Neural crest cell (in vitro differentiated cells): ENCODE results near the gene AUTS2. TPM values are rescaled to one million over a fixed set of nuclear protein-coding genes. Genes with fewer than 3 reads are reported as not detected.

Experiments used
- DNase-seq: peaks from one replicate; pipeline ENCODE4 v3.0.0; 2021; ENCODE audit warnings: low read depth, mixed read lengths, low spot score
- H3K27ac Mint-ChIP-seq: one replicate; pipeline ENCODE4 v1.8.0; 2021; ENCODE audit warnings: mild to moderate bottlenecking, mixed read lengths; ENCODE audit not compliant: unreplicated experiment
- H3K27me3 Mint-ChIP-seq: 2 replicates; pipeline ENCODE4 v1.8.0; 2021; ENCODE audit warnings: low read depth, mild to moderate bottlenecking, mixed read lengths
- H3K36me3 Mint-ChIP-seq: 2 replicates; pipeline ENCODE4 v1.8.0; 2021; ENCODE audit warnings: low read depth, mild to moderate bottlenecking, mixed read lengths
- H3K4me1 Mint-ChIP-seq: 2 replicates; pipeline ENCODE4 v1.8.0; 2021; ENCODE audit warnings: mixed read lengths
- H3K4me3 Mint-ChIP-seq: one replicate; pipeline ENCODE4 v1.8.0; 2021; ENCODE audit warnings: mild to moderate bottlenecking, mixed read lengths
- H3K9me3 Mint-ChIP-seq: 2 replicates; pipeline ENCODE4 v1.8.0; 2021; ENCODE audit warnings: mixed read lengths
- CTCF ChIP-seq: fragments of 200-600 bp; sonication (generic); conservative IDR thresholded peaks from 2 replicates; pipeline ENCODE4 v1.5.0; 2021; ENCODE audit warnings: antibody characterized with exemption, mild to moderate bottlenecking
- total RNA-seq: library from RNA; stranded (reverse); gene quantifications from 2 replicates; pipeline ENCODE4 v1.2.1, GENCODE V29; 2021

AUTS2 gene
- total RNA-seq, 1 donor from 2014 or later, result 152 TPM

GRCh38 chr7:70005480-70005879 lies 407.2 kb downstream of the AUTS2 start:
- H3K9me3 Mint-ChIP-seq, result no peaks in the 10 kb centered on the region
- no peak for DNase-seq
- H3K4me1 Mint-ChIP-seq, result peaks cover 23% of the 10 kb centered on the region
- peak overlapping the region; percentile 3 for H3K27ac Mint-ChIP-seq
- no peaks in the 10 kb centered on the region for H3K36me3 Mint-ChIP-seq
- TF ChIP-seq CTCF, result no peak
- peak overlapping the region; percentile 20 for H3K4me3 Mint-ChIP-seq
- no peaks in the 10 kb centered on the region for H3K27me3 Mint-ChIP-seq

GRCh38 chr7:70005891-70006260 lies 407.6 kb downstream of the AUTS2 start:
- Mint-ChIP-seq H3K27me3 (no peaks in the 10 kb centered on the region), H3K9me3 (no peaks in the 10 kb centered on the region), H3K4me1 (peaks cover 27% of the 10 kb centered on the region), H3K36me3 (no peaks in the 10 kb centered on the region), H3K27ac (peak overlapping the region; percentile 40), H3K4me3 (peak overlapping the region; percentile 0)
- no peak for DNase-seq
- TF ChIP-seq CTCF, result no peak

- H3K4me3 Mint-ChIP-seq, result peak overlapping the region; percentile 0
- peaks cover 32% of the 10 kb centered on the region for H3K4me1 Mint-ChIP-seq
- no peaks in the 10 kb centered on the region for H3K27me3 Mint-ChIP-seq
- no peak for TF ChIP-seq CTCF
- peak overlapping the region; percentile 40 for H3K27ac Mint-ChIP-seq
- no peaks in the 10 kb centered on the region for H3K36me3 Mint-ChIP-seq
- no peaks in the 10 kb centered on the region for H3K9me3 Mint-ChIP-seq
- no peak for DNase-seq
Measured at GRCh38 chr7:70006261-70006920, 408.1 kb downstream of the AUTS2 start.

GRCh38 chr7:70008466-70008865 lies 410.2 kb downstream of the AUTS2 start:
- no peaks in the 10 kb centered on the region for H3K9me3 Mint-ChIP-seq
- no peak for TF ChIP-seq CTCF

GRCh38 chr7:70014472-70015177 lies 416.4 kb downstream of the AUTS2 start:
- Mint-ChIP-seq H3K4me3 (no peak overlapping the region), H3K27me3 (no peaks in the 10 kb centered on the region), H3K27ac (no peak overlapping the region), H3K36me3 (no peaks in the 10 kb centered on the region), H3K9me3 (no peaks in the 10 kb centered on the region), H3K4me1 (peaks cover 63% of the 10 kb centered on the region)
- no peak for DNase-seq
- no peak for TF ChIP-seq CTCF

More at GRCh38 chr7:70008466-70008865, 410.2 kb downstream of the AUTS2 start:
- peaks cover 50% of the 10 kb centered on the region for H3K4me1 Mint-ChIP-seq
- no peak overlapping the region for H3K27ac Mint-ChIP-seq
- no peaks in the 10 kb centered on the region for H3K27me3 Mint-ChIP-seq
- H3K36me3 Mint-ChIP-seq, result no peaks in the 10 kb centered on the region
- no peak overlapping the region for H3K4me3 Mint-ChIP-seq
- DNase-seq, result no peak
